Retinal pigment epithelial cell (primary cell): Measurements from ENCODE around the gene RFTN1.

Experiments used
- DNase-seq: peaks from one replicate; pipeline ENCODE4 v3.0.0-alpha.2; 2010; ENCODE audit warnings: low read depth
- H3K4me3 ChIP-seq: 2 replicates; pipeline ENCODE4 v1.5.1; 2011; ENCODE audit warnings: mild to moderate bottlenecking, low read length, control low read depth, moderate library complexity
- TF ChIP-seq, protein P1 (sequence below): conservative IDR thresholded peaks from 2 replicates; pipeline ENCODE4 v1.5.1; 2011; ENCODE audit warnings: low read depth, low read length, control low read depth, inconsistent platforms

The RFTN1 gene

GRCh38 chr3:16437640-16438039 lies 75.9 kb downstream of the RFTN1 start:
- no peak overlapping the region for H3K4me3 ChIP-seq
- TF ChIP-seq, protein P1, sequence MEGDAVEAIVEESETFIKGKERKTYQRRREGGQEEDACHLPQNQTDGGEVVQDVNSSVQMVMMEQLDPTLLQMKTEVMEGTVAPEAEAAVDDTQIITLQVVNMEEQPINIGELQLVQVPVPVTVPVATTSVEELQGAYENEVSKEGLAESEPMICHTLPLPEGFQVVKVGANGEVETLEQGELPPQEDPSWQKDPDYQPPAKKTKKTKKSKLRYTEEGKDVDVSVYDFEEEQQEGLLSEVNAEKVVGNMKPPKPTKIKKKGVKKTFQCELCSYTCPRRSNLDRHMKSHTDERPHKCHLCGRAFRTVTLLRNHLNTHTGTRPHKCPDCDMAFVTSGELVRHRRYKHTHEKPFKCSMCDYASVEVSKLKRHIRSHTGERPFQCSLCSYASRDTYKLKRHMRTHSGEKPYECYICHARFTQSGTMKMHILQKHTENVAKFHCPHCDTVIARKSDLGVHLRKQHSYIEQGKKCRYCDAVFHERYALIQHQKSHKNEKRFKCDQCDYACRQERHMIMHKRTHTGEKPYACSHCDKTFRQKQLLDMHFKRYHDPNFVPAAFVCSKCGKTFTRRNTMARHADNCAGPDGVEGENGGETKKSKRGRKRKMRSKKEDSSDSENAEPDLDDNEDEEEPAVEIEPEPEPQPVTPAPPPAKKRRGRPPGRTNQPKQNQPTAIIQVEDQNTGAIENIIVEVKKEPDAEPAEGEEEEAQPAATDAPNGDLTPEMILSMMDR: no peak
- DNase-seq: no peak

DNA sequence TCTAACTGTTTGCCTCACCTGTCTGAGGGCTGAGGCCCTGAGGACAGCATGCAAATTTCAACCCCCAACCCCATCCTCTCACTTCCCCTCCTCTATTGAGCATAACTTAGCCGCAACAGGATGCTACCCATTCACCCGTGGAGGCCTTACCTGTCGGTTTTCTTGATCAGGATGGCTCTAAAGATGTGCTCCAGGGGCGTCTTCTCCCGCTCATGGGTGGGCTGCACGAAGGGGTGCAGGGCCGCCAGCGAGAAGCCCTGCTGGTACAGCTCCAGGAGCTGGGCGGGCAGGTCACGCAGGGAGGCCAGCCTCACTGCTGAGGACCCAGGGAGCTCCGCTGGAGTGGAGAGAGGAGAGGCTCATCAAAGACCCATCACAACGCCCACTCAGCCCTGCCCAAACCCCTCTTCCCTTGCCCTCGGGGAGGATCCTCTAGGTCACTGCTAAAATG lies 79.8 kb downstream of the RFTN1 start:
- no peak overlapping the region for H3K4me3 ChIP-seq
- TF ChIP-seq, protein P1: no peak
- no peak for DNase-seq

DNA sequence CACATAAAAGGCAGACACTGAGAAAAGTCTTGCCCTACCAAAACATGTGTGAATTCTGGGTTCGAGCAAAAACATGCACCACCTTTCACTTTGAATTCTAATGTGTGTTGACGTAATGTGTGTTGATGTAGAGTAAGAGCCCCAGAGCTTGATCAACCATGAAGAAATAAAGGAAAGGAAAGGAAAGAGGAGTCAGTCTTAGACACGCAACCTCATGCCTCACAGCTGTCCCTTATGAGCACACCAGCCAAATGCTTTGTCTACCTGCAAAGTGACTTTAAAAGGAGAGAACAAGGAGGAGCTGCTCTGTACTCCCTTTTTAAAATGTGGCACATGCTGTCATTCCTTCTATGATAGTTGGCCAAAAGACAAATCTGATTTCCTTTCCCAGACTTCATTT lies 80.8 kb downstream of the RFTN1 start:
- TF ChIP-seq, protein P1: no peak
- no peak for DNase-seq
- no peak overlapping the region for H3K4me3 ChIP-seq

DNA sequence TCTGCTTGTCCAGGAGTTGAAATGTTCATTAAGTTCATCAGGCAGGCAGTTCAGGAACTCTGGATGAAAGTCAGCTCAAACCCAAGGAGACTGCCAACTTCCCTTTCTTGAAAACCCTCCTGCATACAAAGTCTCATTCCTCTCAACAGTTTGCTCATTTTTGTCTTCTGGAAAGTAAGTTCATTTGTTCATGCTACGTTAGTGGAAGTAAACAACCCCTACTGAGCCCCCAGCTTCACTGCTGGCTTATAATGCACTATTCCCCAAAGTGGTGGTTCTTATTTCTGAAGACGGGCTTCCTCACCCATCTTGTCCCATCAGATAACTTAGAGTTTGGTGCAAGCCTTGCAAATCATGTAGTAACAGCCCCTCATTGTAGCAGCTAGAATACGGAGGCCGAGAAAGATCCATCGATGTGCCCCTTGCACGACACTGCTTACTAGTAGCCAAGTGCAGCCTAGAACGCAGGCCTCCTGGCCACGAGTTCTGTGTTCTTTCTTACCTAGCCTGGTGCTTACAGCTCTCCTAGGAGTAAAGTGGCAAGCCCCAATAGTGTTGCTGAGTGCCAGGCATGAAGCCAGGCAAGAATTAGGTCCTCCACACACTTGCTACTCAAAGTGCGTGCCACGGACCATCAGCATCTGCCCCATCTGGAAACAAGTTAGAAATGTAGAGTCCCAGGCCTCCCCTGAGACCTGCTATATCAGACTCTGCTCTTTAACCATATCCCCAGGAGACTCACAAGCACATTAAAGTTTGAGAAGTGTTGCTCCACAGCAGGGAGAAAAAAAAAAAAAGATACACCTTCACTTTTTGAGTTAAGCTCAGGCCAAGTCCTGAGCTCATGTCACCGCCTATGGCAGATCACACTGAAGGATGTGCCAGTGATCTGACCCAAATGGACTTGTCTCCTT lies 82.5 kb downstream of the RFTN1 start:
- DNase-seq: no peak
- no peak overlapping the region for H3K4me3 ChIP-seq
- TF ChIP-seq, protein P1: no peak

DNA sequence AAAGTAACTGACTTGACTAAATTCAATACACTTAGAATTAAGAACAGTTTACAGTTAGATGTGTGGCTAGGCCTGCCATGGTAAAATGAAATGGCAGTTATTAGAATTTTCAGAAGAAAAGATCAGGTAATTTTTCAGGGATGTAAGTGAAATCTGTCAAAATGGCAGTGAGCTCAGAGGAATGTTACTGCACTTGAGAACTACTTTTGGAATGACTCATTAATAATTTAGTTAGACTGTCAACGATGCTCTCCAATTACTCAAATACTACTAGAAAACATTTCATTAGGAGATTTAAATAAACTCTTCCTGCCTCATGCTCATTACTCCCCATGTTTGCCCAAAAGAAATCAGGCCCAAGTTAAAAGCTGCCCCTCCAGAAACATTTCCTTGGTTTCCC lies 84.4 kb downstream of the RFTN1 start:
- no peak for DNase-seq
- TF ChIP-seq, protein P1: no peak
- H3K4me3 ChIP-seq: no peak overlapping the region

DNA sequence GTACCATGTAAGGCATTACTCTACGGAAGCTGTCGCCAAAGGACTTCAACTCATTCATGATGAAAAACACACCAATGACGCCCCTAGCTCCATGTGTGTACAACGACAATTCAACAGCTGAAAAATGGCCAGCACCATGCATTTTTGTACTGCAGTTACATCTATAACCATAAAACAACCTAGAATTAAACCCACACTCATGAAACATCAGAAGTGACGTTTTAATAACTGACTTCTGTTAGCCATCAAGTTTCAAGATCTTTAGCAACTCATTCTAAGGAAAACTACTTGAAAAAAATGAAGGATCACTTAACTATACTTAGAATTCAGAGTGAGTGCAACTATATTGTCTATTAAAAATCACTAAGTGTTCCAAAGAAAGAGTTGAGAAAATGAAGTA lies 84.9 kb downstream of the RFTN1 start:
- H3K4me3 ChIP-seq: no peak overlapping the region
- DNase-seq: no peak
- TF ChIP-seq, protein P1: no peak
